22Rv1 (cell line): ENCODE data around the gene SULF2.

Experiments used
- H3K27ac ChIP-seq: fragments of 450-650 bp; 2 replicates; pipeline ENCODE4 v1.5.1; 2017
- CTCF ChIP-seq: fragments of 450-650 bp; IDR thresholded peaks from 2 replicates; pipeline ENCODE4 v1.5.1; 2017; ENCODE audit warnings: mild to moderate bottlenecking
- ZFX ChIP-seq: fragments of 450-650 bp; IDR thresholded peaks from 2 replicates; pipeline ENCODE4 v1.6.1; 2017; ENCODE audit warnings: antibody characterized with exemption, borderline replicate concordance

Gene SULF2

GRCh38 chr20:47656318-47656717 is 129.0 kb downstream of the SULF2 start:
- no peak for TF ChIP-seq ZFX
- no peak for TF ChIP-seq CTCF
- no peak overlapping the region for H3K27ac ChIP-seq

- no peak overlapping the region for H3K27ac ChIP-seq
- TF ChIP-seq CTCF (no peak), ZFX (no peak)
Measured at GRCh38 chr20:47655635-47656034, 129.6 kb downstream of the SULF2 start.

GRCh38 chr20:47654370-47654769 is 130.9 kb downstream of the SULF2 start:
- no peak overlapping the region for H3K27ac ChIP-seq
- TF ChIP-seq ZFX (no peak), CTCF (no peak)

- H3K27ac ChIP-seq = no peak overlapping the region
- no peak for TF ChIP-seq CTCF
- TF ChIP-seq ZFX = no peak
Measured at GRCh38 chr20:47653869-47654268, 131.4 kb downstream of the SULF2 start.

GRCh38 chr20:47652794-47653193 is 132.5 kb downstream of the SULF2 start:
- TF ChIP-seq CTCF (no peak), ZFX (no peak)
- no peak overlapping the region for H3K27ac ChIP-seq

- no peak overlapping the region for H3K27ac ChIP-seq
- TF ChIP-seq CTCF (no peak), ZFX (no peak)
Measured at GRCh38 chr20:47652301-47652700, 133.0 kb downstream of the SULF2 start.

GRCh38 chr20:47648943-47649342 is 136.3 kb downstream of the SULF2 start:
- TF ChIP-seq CTCF (no peak), ZFX (no peak)
- H3K27ac ChIP-seq = no peak overlapping the region
